GM19328 (cell line): Measurements from ENCODE around the gene SERPINE3.

Experiments used
- ATAC-seq: cut with Tn5 transposase; IDR thresholded peaks from one replicate; pipeline ENCODE4 v1.9.1; 2021; ENCODE audit warnings: mild to moderate bottlenecking, moderate library complexity; ENCODE audit not compliant: unreplicated experiment

SERPINE3 gene

DNA sequence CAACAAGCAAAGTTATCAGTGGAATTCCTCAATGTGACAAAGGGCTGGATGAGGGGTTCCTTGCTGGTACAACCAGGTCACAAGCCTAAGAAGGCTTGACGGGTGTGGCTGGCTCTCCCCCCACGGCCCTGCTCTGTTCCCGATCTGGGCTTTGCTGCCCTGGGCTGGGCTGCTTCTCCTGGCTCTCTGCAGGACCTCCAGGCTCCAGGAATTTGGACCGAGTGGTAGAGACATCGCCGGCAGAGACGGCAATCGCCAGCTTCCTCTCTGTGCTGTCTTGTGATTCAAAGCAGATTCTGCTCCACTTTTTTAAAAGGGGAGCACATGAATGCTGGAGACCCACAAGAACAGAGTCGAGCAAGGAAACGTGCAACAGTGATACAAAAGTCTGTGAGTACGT lies at the start of gene SERPINE3:
SERPINE3 (plus strand) TSS at position 338 of the 400 bp plus-strand sequence. CDS start 1,401 bp downstream, outside the sequence.
- ATAC-seq = no peak

DNA sequence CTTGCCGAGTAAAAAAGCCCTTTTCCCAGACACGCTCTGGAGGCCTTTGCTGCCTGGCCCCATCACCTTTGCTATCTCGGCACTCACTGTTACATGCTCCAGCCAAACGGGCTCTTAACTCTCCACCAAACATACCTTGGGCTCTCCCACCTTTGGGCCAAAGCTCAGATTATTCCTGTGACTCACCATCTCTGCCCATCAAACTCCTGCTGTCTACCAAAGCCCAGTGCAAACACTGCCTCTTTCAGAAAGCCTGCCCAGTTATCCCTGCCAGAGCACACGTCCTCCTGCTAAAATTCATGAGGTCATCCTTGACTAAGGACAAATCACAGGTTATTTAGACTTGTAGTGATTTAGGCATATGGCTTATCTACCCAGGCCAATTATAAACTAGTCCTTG lies 48.1 kb upstream of the SERPINE3 start:
- no peak for ATAC-seq

DNA sequence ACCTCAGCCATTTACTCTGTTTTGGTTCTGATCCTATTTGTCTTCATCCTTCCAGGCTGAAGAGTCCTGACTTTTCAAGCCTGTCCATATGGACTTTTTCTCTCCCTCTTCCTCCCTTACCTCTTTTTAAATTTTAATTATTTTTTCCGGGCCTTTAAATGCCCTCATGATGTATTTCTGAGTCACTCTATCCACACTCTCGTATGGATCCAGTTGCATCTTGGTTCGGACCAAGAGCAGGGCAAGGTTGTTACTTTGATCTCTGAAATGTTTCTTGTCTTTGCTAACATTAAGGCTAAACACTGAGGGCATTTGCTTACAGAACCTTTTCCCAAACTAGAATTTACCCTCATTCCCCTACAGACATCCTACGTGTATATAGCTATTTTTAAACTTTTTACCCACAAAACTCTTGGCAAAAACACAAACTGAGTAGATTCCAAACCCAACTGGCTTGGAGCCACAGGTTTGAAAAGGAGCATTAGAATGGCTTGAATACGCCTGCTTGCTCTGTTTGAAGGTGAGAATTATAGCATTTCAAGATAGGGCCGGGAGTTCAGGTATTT lies 47.4 kb upstream of the SERPINE3 start:
- no peak for ATAC-seq

DNA sequence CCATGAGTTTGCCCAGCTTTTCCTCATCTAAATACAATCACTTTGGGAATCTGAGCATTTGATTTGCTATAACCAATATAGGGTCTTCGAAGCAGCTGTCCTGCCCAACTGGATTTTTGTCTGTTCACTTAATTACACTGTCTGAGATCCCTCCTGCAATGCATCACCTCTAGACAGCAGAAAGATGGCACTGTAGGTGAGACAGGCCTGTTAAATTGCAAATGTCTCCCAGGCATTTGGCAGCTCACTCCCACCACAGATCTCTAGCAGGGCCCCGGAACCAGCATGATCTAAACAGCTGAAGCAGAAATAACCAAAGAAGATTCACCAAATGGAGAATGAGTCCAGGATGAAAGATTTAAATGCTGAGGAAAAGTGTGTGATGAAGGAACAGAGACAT lies 41.9 kb upstream of the SERPINE3 start:
- ATAC-seq = no peak

DNA sequence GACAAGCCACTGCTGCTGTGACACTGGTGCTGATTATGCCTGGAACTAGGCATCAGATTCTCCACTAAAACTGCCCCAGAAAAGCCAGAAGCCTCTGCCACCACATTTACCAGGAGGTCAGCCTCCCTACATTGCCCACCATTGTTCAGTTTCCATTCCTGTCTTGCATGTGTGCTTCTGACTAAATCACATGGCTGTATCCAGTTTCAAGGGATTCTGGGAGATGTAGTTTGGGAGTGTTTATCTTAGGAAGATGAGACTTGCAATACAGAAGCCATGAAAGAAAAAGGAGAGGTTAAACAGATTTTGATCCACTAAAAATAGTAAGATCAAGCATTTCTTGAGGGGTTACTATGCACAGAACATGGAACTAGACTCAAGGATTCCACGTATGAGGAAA lies 40.7 kb upstream of the SERPINE3 start:
- no peak for ATAC-seq

DNA sequence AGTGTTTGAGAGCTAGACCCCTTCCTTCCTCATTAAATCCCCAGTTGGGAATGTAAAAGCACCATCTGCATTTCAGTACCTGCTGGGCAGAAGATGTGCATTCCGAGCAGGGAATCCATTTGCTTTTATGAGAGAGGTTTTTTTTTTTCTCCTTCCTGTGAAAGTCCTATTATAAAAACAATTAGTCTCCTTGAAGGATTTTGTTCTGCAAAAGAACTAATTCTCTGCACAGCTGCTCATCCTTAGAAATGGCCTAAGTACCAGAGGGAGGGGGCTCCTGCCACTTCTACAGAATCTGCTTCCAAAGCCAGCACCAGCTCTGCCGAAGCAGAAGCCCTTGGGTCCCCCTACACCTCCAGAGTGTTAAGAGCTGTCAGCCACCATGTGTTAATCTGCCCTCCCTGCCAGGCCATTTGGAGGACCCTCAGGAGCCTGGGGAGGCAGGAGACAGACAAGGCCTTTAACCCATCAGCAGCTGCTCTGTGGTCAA lies 36.4 kb upstream of the SERPINE3 start:
- no peak for ATAC-seq

DNA sequence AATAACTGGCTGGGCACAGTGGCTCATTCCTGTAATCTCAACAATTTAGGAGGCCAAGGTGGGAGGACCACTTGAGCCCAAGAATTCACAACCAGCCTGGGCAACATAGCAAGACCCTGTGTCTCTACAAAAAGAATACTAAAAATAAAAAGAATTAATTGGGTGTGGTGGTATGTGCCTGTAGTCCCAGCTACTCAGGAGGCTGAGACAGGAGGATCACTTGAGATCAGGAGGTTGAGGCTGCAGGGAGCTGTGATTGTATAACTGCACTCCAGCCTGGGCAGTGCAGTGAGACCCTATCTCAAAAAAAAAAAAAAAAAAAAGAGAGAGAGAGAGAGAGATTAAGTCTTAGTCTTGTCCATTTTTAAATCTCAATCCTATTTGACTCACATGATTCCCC lies 35.6 kb upstream of the SERPINE3 start:
- ATAC-seq = no peak

DNA sequence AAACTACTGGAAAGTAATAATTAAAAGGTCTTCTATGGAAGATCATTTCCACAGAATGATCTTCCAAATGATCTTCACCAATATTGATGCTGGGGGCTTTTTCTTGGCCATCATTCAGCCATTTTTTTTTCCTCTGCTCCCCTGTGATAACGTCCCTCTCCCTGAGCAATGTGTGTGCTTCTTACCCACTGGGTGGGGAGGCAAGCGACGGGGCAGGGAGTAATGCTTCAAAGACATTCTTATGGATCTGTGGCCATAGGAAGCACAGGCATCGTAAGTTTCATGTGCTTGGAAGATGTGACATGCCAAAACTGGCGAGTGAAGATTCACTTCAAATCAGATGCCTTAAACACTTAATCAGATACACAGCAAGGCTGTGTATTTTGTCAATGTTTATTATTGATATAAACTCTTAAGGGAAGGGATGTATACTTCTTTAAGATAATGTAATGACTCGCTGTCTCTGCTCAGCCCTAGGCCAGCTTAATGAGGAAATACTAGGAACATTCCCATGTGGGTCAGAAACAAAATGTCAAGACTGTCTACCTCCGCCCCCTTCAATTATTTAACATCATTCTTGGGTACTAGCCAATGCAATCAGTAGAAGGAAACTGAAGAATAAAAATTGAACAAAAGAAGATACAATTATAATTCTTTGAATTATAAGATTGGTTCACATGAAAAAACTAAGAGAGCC lies 34.1 kb upstream of the SERPINE3 start:
- ATAC-seq = no peak

DNA sequence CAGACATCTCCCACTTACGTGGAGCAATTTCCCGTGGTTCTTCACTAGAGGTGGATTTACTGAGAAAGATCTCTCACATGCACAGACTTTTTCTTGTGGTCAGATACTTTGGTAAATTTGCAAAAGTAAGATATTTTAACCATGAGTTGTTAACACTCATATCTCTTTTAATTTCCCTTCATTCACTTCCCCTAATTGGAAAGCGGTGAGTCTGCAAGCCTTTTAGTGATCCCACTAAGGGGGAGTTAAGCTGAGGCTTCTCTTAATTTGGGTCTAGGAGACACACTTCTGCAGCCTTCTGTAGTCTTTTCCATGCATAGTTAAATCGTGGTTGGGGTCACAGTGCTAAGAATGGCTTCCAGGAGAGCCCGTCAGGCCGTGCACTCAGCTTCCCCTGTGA lies 30.7 kb upstream of the SERPINE3 start:
- ATAC-seq = no peak

DNA sequence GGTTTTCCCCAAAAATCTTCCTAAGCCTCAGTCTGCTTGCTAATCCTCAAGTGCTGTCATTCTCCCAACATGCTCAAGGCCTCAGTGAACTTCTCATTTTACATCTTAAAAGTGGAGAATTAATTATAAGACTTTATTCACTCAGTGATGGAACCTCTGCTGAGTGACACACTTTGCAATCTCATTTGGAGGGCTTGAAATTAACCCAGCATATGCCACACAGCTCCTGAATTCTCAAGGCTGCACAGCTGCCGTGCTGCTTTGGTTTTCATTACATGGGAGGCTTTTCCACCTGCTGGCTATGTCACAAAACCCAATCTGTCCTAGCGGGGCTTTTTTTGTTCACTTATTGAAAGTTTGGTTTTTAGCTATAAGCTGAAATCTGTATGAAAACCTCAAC lies 28.3 kb upstream of the SERPINE3 start:
- ATAC-seq = no peak

DNA sequence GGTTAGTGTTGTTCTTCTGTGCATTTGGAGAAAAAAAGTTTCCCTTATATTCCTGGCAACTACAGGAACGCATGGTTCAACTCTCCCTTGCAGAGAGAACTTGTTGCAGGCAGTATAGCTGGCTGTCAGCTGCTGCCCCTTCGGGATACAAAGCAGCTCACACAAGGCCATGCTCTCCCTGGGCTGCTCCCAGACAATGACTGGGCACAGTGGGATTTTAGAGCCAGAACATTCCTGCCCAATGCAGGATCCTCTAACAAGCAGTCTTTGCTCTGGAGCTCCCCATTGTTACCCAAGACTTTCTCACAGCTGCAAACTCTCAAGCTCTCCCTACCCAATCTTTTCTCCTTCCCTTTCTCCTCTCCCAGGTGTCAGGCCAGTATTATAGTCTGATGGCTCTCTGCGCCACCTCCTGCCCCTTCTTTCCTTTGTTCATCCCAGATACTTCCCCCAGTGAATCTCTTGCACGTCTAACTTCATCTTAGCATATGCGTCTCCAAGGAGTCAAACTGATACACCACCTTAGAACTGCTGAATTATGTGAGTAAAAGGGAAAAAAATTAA lies 27.5 kb upstream of the SERPINE3 start:
- no peak for ATAC-seq

DNA sequence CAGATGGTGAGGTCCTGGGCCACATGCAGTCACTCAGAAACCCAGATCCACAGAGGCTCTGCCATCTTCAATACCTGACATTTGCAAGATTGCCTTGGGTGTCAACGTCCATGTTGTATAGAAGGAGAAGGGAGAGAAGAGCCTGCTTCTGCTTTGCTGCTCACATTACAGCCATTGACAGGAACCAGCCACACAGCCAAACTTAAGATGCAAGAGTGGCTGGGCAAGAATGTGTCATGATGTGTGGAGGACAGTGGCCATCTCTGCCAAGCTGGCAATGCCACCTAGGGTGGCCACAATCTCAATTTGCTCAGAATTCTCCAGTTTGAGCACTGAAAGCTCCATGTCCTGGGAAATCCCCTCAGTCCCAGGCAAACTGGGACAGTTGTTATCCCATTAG lies 25.9 kb upstream of the SERPINE3 start:
- no peak for ATAC-seq

DNA sequence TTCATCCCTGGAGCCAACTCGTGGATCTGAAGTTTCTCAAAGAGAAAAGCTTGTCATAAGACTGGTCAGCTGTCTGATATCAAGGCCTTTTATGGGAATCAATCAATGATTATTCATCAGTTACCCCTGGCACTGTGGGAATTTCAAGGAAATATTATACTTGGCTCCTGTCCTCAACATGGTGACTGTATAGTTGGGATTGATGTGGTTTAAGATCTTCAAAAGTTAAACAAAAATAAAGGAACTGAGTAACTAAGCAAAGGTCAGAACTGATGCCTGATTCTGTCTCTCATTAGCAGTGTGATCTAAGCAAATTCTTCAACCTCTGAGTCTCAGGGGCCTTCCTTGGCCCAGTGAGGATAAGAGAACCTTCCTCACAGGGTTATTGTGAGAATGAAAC lies 22.2 kb upstream of the SERPINE3 start:
- no peak for ATAC-seq

DNA sequence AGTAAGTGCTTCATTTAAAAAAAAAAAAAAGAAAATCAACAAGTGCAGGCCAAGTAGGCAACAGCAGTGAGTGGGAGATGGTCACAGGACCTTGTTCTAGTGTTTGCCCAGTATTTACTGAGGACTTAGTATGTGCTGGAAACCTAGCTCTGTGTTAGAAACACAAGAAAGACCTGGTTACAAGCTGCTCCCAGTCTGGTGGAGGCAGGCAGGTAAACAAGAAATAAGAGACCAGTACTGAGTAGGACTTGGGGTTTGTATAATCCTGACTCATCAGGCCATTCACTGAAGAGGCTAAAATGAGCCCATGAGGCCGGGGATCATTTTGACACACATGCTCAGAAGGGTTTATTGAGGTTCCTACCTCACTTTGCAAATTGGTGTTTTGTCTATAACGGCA lies 21.5 kb upstream of the SERPINE3 start:
- ATAC-seq = no peak

DNA sequence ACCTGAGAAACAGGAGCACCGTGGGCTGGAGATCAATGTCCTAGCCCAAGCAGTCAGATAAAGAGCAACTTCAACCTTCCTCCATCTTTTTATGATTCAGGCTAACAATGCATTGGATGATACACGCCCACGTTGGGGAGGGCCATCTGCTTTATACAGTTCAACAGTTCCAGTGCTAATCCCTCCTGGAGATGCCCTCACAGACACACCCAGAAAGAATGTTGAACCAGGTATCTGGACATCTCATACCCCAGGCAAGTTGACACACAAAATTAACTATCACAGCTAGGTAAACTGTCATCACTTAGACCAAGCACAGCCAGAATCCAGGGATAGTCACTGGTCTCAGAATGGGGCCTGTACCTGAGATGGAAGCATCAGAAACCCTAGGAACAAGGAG lies 20.6 kb upstream of the SERPINE3 start:
- ATAC-seq = no peak

DNA sequence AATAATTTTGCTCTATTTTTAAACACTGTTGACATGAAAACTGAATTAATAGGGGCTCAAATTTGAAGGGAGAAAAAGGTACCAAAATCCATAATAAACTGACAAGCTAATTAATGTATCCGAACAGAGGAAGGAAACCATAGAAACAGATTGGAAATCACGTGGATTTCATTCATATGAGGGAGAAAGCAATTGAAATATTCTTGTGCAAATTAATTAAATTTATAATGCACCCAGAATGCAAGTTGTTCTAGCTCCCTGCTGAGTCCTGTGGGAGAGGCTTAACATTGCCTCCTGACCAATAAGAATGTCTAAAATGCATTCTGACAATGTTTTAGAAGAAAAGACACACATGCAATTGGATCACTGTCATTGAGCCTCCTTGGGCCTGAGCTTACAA lies 17.7 kb upstream of the SERPINE3 start:
- no peak for ATAC-seq

DNA sequence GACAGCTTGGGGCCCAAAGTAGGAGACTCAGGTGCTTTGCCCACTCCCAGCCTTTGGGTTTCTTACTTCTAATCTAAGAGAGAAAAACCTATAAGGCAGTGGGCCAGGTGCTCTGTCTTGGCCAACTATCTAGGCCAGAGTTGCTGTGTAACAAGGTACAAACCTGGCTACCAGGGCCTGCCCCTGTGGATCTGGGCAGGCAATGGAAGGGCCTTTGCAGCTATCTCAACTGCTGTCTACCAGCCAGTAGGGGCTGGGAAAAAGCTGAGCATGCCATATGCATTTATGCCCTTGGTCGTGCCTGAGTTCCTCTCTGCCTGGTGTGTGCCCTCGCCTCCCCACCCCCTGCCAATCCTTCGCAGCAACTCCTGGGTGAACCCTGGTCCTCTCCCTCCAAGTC lies 16.7 kb upstream of the SERPINE3 start:
- ATAC-seq = no peak

DNA sequence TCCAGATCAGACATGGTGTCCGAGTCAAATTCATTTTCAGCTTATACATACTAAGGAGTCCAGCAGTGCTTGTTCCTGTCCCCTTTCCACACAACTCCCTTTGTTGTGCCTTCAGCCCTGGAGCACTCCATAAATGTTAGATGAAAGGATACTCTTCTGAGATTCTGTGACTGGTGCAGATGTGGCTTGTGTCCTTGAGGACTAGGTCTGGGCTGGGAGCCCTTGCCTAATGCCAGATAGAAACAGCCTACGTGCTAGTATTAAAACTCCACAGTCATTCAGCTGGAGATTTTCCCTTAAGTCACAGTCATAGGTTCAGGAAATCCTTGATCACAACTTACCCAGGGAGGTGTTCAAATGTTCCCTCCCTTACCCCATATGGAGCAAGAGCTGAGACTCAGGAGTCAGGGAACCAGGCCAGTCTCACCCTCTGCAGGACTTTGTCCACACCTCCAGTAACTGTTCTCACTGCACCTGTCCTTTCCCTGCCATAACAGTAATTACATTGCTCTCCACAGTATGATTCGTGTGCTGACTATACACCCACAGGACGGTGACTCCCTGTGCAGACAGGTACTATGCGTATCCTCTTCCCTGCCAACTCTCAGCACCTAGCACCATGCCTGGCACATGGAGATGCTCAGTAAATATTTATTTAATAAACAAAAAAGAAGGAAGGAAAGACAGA lies 15.5 kb upstream of the SERPINE3 start:
- no peak for ATAC-seq

DNA sequence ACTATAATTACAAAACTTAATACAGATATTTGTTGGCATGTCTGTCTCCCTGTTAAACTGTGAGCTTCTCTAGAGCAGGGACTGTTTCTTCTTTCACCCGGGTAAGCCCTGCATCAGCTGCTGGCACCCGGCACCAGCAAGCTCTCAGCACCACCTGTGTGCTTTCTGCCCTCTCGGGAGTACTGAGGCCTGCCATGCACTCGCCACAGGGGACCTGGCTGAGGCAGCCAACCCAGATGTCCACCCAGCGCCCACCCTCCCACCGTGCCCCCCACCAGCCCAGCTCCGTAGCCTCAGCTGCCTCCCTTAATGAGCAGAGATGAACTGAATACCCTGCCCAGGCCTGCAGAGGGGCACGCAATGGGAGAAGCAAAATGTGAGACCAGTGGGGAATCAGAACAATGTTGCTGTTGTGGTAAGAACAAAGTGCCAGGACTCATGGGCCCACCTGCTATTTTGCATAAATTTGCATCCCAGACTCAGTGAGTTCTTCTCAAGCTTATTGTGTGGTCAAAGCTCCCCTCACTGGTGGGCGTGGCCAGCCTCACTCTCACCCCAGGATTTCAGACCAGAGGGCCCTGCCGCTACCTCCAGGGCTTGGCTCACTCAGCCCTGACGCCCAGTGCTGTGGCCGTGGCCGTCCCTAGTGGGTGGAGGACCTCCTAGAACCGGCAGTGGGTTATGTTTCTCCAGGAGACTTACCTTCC lies 14.6 kb upstream of the SERPINE3 start:
- ATAC-seq = no peak

DNA sequence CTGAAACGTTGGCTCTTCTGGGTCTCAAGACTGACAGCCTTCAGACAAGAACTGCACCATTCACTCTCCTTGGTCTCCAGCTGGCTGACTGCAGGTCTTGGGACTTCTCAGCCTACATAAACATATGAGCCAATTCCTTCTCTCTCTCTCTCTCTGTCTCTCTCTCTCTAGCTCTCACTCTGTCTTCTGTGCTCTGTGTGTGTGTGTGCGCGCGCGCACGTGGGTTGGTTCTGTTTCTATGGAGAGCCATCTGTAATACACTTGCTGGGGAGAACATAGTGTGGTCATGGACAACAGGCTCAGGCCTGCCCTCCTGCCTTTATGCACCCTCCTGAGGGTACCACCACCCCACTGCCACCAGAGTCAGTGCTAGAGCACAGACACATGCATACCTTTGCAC lies 13.7 kb upstream of the SERPINE3 start:
- no peak for ATAC-seq

DNA sequence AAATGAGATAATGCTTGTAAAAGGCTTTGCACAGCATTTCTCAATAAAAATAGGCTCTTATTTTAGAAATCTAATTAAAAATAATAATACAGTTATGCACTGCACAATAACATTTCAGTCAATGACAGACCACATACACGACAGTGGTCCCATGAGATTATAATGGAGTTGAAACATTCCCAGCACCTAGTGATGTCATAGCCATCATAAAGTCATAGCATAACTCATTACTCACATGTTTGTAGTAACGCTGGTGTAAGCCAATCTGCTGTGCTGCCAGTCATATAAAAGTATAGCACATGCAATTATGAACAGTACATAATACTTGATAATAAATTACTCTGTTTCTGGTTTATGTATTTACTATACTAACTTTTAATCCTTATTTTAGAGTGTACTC lies 12.7 kb upstream of the SERPINE3 start:
- no peak for ATAC-seq
